HepG2 (cell line): ENCODE results near the gene LHPP. TPM values are rescaled to one million over a fixed set of nuclear protein-coding genes. Genes with fewer than 3 reads are reported as not detected.

Experiments used
- ARNT2 ChIP-seq: sonication (generic); formaldehyde crosslinking; IDR thresholded peaks from 2 replicates; pipeline ENCODE4 v1.8.0; 2022; ENCODE audit warnings: mild to moderate bottlenecking, low read depth, missing genetic modification reagents, moderate library complexity
- HMG20B ChIP-seq: conservative IDR thresholded peaks from 2 replicates; pipeline ENCODE4 v1.6.1; 2016; ENCODE audit warnings: missing genetic modification reagents, missing compliant biosample characterization
- KLF15 ChIP-seq: sonication (generic); formaldehyde crosslinking; IDR thresholded peaks from 2 replicates; pipeline ENCODE4 v1.8.1; 2023; ENCODE audit warnings: borderline replicate concordance, mild to moderate bottlenecking, inconsistent platforms, missing genetic modification reagents, mixed read lengths
- NKX3-1 ChIP-seq: sonication (generic); formaldehyde crosslinking; IDR thresholded peaks from 2 replicates; pipeline ENCODE4 v1.5.0; 2020; ENCODE audit warnings: missing genetic modification reagents
- ONECUT2 ChIP-seq: sonication (generic); formaldehyde crosslinking; IDR thresholded peaks from 2 replicates; pipeline ENCODE4 v1.4.0; 2020; ENCODE audit warnings: missing genetic modification reagents
- PITX1 ChIP-seq: sonication (generic); formaldehyde crosslinking; IDR thresholded peaks from 2 replicates; pipeline ENCODE4 v1.5.1; 2020; ENCODE audit warnings: mild to moderate bottlenecking, missing genetic modification reagents
- PLRG1 ChIP-seq: fragments of 450-650 bp; conservative IDR thresholded peaks from 2 replicates; pipeline ENCODE4 v1.6.1; 2016
- SIN3A ChIP-seq: IDR thresholded peaks from 2 replicates; pipeline ENCODE4 v1.6.1; 2011; ENCODE audit warnings: low read depth, mild to moderate bottlenecking, control low read depth, low read length, borderline replicate concordance
- ZNF282 ChIP-seq: fragments of 450-650 bp; IDR thresholded peaks from 2 replicates; pipeline ENCODE4 v1.6.1; 2018; ENCODE audit not compliant: partially characterized antibody
- ZNF644 ChIP-seq: IDR thresholded peaks from 2 replicates; pipeline ENCODE4 v1.6.1; 2016; ENCODE audit warnings: low read depth
- ZSCAN31 ChIP-seq: sonication (generic); formaldehyde crosslinking; IDR thresholded peaks from 2 replicates; pipeline ENCODE4 v1.5.0; 2020; ENCODE audit warnings: low read depth, mild to moderate bottlenecking, missing genetic modification reagents
- polyA plus RNA-seq, 8 experiments: library from polyadenylated mRNA; depleted of rRNA in 3 of 8; stranded (reverse) in 7 of 8; unstranded in 1 of 8; fragments of >200 nt; fragmentation: Illumina TruSeq in 4 of 8; extraction: Trizol in 4 of 8; gene quantifications; 2 replicates each; pipeline versions ENCODE4 v1.2.1 to v1.2.3, GENCODE V29; 2011 to 2016; ENCODE audit warnings: low read depth in 4 of 8, missing spikeins in 1 of 8, mixed read lengths in 1 of 8; ENCODE audit not compliant: insufficient read depth in 1 of 8
- total RNA-seq, 5 experiments: library from RNA; depleted of rRNA; stranded (reverse); fragments of >200 nt; fragmentation: Illumina TruSeq; extraction: Trizol; gene quantifications; 2 replicates each; pipeline ENCODE4 v1.2.3, GENCODE V29; 2016; ENCODE audit warnings: low read depth in 1 of 5
- TF ChIP-seq, protein P1 (sequence below): IDR thresholded peaks from 2 replicates; pipeline ENCODE4 v1.6.1; 2016; ENCODE audit warnings: mild to moderate bottlenecking
- TF ChIP-seq, protein P2 (sequence below): sonication (generic); formaldehyde crosslinking; IDR thresholded peaks from 2 replicates; pipeline ENCODE4 v1.9.0; 2021; ENCODE audit warnings: missing genetic modification reagents, mild to moderate bottlenecking, borderline replicate concordance
- TF ChIP-seq, protein P3 (sequence below): IDR thresholded peaks from 2 replicates; pipeline ENCODE4 v1.6.1; 2016; ENCODE audit warnings: low read depth, control low read depth
- TF ChIP-seq, protein P4 (sequence below): sonication (generic); formaldehyde crosslinking; IDR thresholded peaks from 2 replicates; pipeline ENCODE4 v1.4.0; 2020; ENCODE audit warnings: missing genetic modification reagents
- TF ChIP-seq, protein P5 (sequence below): sonication (generic); formaldehyde crosslinking; IDR thresholded peaks from 2 replicates; pipeline ENCODE4 v1.5.1; 2020; ENCODE audit warnings: mild to moderate bottlenecking, missing genetic modification reagents, borderline replicate concordance

Gene LHPP
- total and polyA plus RNA-seq, 2 of the 13 experiments (the other 11 are each of a cell fraction or from before 2014, with no cell fraction given), result 5.2 to 13.1 TPM

DNA sequence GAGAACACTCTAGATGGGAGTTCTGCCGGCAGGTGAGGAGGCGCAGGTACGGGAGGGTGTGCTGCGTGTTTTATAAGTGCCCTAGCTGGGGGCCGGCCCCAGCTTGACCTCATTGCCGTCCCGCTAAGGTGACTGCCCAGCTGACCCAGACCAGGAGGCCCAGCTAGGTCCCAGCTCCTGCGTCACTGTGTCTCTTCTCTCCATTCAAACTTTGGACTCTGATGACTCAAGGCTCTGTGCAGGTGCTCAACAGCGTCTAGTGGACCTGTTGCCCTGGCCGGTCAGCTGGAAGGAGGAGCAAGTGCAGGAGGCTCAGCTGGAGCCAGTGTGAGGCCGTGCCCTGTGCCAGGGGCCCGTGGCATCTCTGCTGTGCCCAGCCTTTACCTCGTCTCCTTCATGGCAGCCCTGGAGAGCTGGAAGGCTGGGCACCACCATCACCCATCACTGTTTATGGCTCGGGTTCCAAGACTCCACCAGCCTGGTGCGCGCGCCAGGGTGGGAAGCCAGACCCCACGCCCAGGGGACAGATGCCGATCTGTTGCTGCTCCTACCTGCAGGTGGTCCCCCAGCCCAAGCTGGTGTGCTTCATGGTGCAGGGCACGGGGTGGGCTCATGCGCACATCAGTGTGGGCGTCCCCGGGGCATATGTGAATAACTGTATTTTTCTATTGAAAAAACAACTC, 14.6 kb downstream of the LHPP start (continued):
- TF ChIP-seq PITX1 (peak; percentile 32; the same call in 1 of the 2 replicates), KLF15 (no peak), PLRG1 (no peak), ZNF644 (CRISPR knock-in tag) (0 out of 2 replicates have a peak, but pooled peaks have one; percentile 61), ARNT2 (CRISPR knock-in tag) (no peak), ZSCAN31 (CRISPR knock-in tag) (peak; percentile 50; the same call in 1 of the 2 replicates), ZNF282 (no peak), SIN3A (peak; percentile 43; the same call in 1 of the 2 replicates), NKX3-1 (CRISPR knock-in tag) (no peak), ONECUT2 (CRISPR knock-in tag) (no peak), HMG20B (no peak)
- TF ChIP-seq, protein P1, sequence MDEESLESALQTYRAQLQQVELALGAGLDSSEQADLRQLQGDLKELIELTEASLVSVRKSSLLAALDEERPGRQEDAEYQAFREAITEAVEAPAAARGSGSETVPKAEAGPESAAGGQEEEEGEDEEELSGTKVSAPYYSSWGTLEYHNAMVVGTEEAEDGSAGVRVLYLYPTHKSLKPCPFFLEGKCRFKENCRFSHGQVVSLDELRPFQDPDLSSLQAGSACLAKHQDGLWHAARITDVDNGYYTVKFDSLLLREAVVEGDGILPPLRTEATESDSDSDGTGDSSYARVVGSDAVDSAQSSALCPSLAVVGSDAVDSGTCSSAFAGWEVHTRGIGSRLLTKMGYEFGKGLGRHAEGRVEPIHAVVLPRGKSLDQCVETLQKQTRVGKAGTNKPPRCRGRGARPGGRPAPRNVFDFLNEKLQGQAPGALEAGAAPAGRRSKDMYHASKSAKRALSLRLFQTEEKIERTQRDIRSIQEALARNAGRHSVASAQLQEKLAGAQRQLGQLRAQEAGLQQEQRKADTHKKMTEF (CRISPR knock-in tag), result peak; percentile 39; the same call in 1 of the 2 replicates
- TF ChIP-seq, protein P2, sequence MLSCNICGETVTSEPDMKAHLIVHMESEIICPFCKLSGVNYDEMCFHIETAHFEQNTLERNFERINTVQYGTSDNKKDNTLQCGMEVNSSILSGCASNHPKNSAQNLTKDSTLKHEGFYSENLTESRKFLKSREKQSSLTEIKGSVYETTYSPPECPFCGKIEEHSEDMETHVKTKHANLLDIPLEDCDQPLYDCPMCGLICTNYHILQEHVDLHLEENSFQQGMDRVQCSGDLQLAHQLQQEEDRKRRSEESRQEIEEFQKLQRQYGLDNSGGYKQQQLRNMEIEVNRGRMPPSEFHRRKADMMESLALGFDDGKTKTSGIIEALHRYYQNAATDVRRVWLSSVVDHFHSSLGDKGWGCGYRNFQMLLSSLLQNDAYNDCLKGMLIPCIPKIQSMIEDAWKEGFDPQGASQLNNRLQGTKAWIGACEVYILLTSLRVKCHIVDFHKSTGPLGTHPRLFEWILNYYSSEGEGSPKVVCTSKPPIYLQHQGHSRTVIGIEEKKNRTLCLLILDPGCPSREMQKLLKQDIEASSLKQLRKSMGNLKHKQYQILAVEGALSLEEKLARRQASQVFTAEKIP (CRISPR knock-in tag), result no peak
- TF ChIP-seq, protein P3, sequence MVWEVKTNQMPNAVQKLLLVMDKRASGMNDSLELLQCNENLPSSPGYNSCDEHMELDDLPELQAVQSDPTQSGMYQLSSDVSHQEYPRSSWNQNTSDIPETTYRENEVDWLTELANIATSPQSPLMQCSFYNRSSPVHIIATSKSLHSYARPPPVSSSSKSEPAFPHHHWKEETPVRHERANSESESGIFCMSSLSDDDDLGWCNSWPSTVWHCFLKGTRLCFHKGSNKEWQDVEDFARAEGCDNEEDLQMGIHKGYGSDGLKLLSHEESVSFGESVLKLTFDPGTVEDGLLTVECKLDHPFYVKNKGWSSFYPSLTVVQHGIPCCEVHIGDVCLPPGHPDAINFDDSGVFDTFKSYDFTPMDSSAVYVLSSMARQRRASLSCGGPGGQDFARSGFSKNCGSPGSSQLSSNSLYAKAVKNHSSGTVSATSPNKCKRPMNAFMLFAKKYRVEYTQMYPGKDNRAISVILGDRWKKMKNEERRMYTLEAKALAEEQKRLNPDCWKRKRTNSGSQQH (CRISPR knock-in tag), result no peak
- TF ChIP-seq, protein P4, sequence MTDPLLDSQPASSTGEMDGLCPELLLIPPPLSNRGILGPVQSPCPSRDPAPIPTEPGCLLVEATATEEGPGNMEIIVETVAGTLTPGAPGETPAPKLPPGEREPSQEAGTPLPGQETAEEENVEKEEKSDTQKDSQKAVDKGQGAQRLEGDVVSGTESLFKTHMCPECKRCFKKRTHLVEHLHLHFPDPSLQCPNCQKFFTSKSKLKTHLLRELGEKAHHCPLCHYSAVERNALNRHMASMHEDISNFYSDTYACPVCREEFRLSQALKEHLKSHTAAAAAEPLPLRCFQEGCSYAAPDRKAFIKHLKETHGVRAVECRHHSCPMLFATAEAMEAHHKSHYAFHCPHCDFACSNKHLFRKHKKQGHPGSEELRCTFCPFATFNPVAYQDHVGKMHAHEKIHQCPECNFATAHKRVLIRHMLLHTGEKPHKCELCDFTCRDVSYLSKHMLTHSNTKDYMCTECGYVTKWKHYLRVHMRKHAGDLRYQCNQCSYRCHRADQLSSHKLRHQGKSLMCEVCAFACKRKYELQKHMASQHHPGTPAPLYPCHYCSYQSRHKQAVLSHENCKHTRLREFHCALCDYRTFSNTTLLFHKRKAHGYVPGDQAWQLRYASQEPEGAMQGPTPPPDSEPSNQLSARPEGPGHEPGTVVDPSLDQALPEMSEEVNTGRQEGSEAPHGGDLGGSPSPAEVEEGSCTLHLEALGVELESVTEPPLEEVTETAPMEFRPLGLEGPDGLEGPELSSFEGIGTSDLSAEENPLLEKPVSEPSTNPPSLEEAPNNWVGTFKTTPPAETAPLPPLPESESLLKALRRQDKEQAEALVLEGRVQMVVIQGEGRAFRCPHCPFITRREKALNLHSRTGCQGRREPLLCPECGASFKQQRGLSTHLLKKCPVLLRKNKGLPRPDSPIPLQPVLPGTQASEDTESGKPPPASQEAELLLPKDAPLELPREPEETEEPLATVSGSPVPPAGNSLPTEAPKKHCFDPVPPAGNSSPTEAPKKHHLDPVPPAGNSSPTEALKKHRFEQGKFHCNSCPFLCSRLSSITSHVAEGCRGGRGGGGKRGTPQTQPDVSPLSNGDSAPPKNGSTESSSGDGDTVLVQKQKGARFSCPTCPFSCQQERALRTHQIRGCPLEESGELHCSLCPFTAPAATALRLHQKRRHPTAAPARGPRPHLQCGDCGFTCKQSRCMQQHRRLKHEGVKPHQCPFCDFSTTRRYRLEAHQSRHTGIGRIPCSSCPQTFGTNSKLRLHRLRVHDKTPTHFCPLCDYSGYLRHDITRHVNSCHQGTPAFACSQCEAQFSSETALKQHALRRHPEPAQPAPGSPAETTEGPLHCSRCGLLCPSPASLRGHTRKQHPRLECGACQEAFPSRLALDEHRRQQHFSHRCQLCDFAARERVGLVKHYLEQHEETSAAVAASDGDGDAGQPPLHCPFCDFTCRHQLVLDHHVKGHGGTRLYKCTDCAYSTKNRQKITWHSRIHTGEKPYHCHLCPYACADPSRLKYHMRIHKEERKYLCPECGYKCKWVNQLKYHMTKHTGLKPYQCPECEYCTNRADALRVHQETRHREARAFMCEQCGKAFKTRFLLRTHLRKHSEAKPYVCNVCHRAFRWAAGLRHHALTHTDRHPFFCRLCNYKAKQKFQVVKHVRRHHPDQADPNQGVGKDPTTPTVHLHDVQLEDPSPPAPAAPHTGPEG (CRISPR knock-in tag), result no peak
- TF ChIP-seq, protein P5, sequence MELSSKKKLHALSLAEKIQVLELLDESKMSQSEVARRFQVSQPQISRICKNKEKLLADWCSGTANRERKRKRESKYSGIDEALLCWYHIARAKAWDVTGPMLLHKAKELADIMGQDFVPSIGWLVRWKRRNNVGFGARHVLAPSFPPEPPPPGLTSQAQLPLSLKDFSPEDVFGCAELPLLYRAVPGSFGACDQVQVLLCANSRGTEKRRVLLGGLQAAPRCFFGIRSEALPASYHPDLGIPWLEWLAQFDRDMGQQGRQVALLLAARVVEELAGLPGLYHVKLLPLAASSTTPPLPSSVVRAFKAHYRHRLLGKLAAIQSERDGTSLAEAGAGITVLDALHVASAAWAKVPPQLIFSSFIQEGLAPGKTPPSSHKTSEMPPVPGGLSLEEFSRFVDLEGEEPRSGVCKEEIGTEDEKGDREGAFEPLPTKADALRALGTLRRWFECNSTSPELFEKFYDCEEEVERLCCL (CRISPR knock-in tag), result no peak
